HG03097 (cell line): Measurements from ENCODE around the gene PXK.
A peak's percentile ranks its signal among the peaks of the same experiment; 100 is the strongest.

Experiments used
- ATAC-seq: cut with Tn5 transposase; IDR thresholded peaks from one replicate; pipeline ENCODE4 v1.9.1; 2021; ENCODE audit not compliant: unreplicated experiment, low FRiP score

Gene PXK

DNA sequence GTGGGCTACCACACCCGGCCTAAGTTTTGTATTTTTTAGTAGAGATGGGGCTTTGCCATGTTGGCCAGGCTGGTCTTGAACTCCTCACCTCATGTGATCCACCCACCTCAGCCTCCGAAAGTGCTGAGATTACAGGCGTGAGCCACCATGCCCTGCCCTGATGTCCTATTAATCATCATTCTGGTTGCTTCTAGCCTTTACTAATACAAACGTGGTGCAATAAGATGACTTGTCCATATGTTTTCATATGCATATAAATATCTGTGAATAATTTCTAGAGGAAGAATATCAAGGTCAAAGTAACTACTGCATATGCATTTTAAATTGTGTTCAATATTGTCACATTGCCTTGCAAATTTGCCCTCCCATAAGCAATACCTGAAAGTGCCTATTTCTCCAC, 126.5 kb downstream of the PXK start:
- ATAC-seq: no peak

DNA sequence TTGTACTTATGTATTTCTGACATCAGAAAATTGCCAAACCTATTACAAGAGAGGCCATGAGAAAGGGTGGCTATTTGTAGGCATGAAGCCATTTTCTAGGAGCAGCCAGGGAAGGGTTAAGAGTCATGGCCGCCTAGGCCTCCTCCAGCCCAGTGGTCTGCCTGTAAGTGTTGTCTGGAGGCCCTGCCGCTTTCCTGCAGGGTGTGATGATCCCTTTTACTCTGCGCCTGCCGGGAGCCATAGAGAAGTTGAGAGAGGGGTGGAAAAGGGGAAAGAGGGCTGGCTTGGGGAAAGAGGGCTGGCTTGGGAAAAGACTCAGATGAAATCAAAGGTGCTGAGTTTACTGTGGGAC, 130.1 kb downstream of the PXK start:
- no peak for ATAC-seq

DNA sequence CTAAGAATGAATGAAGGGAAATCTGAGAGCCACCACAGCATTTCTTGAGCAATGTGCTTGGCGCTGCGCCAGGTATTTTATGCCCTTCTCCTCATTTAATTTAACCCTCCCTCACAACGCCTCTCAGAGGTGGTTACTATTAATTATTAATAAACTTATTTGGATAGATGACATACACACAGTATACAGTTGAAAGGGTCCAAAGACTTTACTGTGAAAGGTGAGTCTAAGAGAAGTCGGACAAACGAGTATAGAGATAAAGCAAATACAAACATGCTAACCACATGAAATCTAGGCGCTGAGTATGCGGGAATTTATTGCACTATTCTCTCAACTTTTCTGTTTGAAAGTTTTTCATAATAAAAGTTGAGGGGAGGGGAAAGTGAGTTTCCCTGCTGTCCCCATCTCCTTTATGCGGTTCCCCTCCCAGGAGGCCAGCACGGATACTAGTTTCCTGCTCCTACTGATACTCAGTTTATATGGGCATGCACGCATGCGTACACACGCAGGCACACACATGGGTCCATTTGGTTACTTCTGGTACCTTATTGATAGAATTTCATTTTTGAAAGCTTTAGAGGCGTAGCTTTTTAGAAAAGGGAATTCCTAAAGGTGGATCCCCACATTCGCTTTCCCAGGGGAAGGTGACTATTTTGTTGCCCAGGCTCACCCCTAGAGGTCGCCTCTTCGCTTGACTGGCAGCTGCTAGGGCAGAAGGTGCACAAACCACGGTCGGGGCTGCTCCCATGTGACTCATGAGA, 130.7 kb downstream of the PXK start:
- ATAC-seq: peak; percentile 82

DNA sequence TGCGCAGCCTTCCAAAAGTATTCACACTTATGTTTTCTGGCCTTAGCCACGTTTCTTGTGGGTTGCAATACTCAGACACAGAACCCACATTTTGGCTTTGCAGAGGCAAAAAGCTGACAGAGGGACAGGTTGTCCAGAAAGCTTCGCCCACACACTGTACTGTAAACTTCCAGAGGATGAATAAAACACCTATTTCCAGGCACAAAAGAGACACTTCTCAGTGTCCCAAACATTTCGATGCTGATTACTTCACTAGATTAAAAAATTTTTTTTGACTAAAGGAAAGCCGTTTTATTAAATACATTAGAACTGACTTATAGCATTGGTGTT, 131.2 kb downstream of the PXK start:
- no peak for ATAC-seq

DNA sequence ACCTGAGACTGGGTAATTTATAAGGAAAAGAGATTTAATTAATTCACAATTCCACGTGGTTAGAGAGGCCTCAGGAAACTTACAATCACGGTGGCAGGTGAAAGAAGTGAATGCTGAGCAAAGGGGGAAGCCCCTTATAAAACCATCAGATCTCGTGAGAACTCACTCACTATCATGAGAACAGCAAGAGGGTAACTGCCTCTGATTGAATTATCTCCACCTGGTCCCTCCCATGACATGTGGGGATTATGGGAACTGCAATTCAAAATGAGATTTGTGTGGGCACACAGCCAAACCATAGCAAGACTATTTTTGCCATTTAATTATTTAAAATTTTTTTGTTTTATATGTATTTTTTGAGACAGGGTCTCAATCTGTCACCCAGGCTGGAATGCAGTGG, 132.2 kb downstream of the PXK start:
- no peak for ATAC-seq

GRCh38 chr3:58466899-58467563, 134.3 kb downstream of the PXK start:
- ATAC-seq: no peak

DNA sequence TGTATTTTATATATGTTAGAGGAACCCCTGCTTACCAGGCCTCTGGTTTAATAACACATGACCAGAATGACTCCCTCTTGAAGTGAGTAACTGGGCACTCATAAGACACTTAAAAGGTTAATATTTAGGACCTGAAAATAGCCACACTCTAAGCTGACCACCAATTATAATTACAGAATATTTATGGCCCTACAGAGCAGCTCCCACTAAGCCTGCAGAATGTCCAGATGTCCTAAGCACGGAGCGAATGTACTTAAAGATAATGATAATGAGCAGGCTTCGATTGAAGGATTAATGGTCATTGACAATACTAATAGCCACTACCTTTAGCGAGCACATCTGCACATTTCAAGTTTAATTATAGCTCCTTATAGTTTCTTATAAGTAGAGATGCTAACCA, 136.4 kb downstream of the PXK start:
- ATAC-seq: no peak

DNA sequence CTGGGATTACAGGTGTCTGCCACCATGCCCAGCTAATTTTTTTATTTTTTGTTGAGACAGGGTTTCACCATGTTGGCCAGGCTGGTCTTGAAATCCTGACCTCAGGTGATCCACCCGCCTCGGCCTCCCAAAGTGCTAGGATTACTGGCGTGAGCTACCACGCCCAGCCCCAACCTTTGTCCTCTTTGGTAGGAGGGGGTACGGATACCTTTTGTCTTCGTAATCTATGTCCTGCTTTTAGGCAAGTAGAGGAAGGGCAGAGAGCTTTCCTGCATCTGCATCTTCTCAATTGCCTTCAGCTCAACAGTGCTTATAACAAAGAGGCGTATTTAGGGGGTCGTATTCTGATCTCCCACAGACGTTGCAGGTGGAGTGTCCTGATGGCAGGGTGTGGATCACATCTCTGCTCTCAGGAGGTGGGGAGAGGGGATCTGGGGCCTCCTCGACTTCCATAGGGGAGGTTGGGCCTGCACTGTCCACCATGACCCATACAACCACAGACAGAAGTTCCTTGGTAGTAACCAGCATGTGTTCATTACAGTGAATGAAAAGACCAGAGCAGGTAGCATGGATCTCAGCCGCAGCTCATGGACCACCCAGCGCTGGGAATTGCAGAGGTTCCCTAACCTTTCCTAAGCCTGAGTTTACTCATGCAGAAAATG, 137.8 kb downstream of the PXK start:
- no peak for ATAC-seq

DNA sequence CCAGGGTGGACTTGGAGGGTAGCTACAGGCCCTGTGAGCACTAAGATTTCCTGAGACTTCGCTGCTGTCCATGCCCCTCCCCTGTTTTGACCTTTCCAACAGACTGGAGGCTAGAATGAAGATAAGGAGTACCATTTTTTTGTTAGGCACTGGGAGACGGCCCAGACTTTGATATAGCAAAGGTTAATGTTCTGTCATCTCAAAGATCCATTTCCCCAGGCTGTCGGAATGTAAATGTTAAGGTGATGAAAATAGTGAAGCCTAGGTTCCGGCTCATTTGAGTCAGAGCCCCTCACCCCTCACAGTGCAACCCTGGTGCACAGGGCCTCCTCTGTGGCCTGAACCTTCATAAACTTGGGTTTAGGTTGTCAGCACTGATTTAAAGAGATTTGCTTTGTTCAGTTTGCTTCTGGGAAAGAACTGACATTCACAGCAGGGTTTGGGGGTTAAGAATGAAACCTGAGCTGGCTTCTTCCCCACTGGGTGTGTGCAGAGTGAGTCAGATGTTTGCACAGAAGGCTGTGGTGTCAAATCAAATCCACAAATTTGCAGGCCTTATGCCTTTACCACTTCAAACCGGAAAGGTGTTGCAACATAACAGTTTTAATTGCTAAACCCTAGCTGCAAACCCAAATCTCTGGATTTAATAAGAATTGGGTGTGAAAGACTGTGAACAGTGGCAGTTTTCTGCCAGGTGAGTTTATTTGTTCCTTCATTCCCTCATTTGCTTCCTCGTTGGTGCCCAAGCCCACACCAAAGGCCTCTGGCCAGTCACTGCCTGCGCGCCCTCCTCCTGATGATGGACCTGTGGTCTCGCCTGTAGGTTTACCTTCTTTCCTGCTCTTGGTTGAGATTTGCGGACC, 138.6 kb downstream of the PXK start:
- no peak for ATAC-seq

DNA sequence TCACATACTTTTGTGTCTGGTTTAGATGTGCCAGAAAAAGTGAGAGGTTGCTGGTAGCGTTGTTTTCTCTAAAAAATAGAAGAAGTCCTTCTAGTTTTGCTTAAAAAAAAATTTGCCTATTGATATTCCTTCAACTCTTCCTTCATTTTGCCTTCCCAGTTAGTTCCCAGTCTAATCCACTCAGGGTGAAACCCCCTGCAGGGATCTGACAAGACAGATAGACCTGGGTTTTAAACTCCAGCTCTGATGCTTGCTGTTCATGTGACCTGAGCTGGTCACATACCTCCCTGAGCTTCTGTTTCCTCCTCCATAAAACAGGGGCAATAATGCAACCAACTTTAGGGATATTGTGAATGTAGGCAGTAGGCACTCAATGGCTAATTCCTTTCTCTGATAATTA, 140.6 kb downstream of the PXK start:
- ATAC-seq: no peak

- no peak for ATAC-seq
Measured at GRCh38 chr3:58474348-58474911, 141.7 kb downstream of the PXK start.

DNA sequence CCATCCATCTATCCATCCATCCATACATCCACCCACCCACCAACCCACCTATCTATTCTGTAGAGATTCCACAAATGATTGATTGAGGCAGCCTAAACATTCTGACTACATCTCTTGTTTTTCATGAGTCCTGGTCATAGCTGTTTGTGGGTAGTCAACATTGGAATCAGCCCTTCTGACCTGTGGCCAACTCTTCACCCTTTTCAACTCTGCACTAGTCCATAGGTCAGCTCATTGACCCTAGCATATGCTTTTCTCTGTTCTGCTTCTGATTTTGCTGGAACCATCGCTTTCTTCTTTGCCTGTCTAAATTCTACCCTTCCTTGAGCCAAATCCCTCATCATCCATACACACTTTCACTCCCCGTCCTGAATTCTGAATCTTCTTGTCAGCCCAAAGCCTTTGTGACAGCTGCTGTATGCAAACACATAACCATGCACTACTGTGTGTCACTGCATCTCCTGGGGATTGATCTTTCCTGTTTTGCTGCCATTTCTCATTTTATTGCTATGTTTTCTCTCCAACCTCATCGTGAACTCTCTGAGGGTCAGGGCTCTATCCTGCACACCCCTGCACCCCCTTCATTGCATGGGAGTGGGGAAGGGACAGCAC, 142.4 kb downstream of the PXK start:
- ATAC-seq: no peak
